ENCODE data around the gene PPP2R5A.
"Not testable (repeated sequence)": the region's sequence is repeated elsewhere in the genome, so short reads cannot be mapped to it uniquely, and the experiment has no call there.

PPP2R5A gene

GRCh38 chr1:212381397-212382035 is 96.3 kb downstream of the PPP2R5A start:
- H3K36me3 ChIP-seq: peaks cover 27% of the 10 kb centered on the region
- no peak for TF ChIP-seq CTCF (IDR thresholded peaks at IDR 0.05; ENCODE audit: low read depth, low read length)
- DNase-seq: no peak
- no peaks in the 10 kb centered on the region for H3K9me3 ChIP-seq (ENCODE audit: severe bottlenecking)
- no peak overlapping the region for H3K4me3 ChIP-seq (ENCODE audit: low read depth, low read length)
- H3K27ac ChIP-seq: no peak overlapping the region
- H3K27me3 ChIP-seq (ENCODE audit: insufficient read depth, low read depth, severe bottlenecking): no peaks in the 10 kb centered on the region

- peaks cover 30% of the 10 kb centered on the region for H3K36me3 ChIP-seq
- no peak for TF ChIP-seq CTCF (IDR thresholded peaks at IDR 0.05; ENCODE audit: low read depth, low read length)
Observed at GRCh38 chr1:212386029-212386428, 100.8 kb downstream of the PPP2R5A start.

DNA sequence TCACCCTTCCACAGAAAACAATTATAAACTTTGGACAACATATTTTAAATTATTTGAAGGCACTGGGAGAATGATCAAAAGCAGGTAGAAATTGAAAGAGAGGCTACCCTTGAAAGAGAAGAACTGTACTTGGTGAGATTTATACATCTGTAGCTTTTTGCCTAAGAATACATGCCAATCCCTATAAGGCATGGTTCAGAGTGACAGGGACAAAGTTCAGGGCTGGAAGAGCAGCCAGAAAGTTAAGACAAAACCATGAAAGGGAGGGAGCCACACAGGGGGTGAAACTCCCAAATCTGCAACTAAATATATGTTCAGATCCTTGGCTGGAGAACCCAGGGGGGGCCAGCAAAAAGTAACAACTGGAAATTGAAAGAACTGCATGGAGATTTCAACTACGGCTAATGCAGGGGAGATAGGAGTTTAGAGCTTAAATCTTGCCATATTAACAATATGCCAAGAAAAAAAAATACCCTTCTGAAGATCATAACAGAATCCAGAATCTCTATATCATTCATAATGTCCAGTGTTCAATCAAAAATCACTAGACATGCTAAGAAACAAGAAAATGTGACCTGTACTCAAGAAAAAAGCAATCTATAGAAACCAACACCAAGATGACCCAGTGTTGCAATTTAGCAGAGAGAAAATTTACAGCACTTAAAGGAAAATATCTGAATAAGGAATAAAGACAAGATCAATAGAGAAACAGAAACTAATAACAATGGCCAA is 103.9 kb downstream of the PPP2R5A start:
- Histone ChIP-seq H3K36me3 (peaks cover 21% of the 10 kb centered on the region), H3K9me3 (ENCODE audit: severe bottlenecking) (peaks cover 6% of the 10 kb centered on the region), H3K27me3 (ENCODE audit: insufficient read depth, low read depth, severe bottlenecking) (no peaks in the 10 kb centered on the region), H3K4me3 (ENCODE audit: low read depth, low read length) (no peak overlapping the region), H3K27ac (no peak overlapping the region)
- no peak for DNase-seq
- TF ChIP-seq CTCF (IDR thresholded peaks at IDR 0.05; ENCODE audit: low read depth, low read length): no peak

More at GRCh38 chr1:212386029-212386428, 100.8 kb downstream of the PPP2R5A start:
- DNase-seq: no peak
- no peak overlapping the region for H3K4me3 ChIP-seq (ENCODE audit: low read depth, low read length)
- peaks cover 6% of the 10 kb centered on the region for H3K9me3 ChIP-seq (ENCODE audit: severe bottlenecking)
- H3K27ac ChIP-seq: no peak overlapping the region
- no peaks in the 10 kb centered on the region for H3K27me3 ChIP-seq (ENCODE audit: insufficient read depth, low read depth, severe bottlenecking)

DNA sequence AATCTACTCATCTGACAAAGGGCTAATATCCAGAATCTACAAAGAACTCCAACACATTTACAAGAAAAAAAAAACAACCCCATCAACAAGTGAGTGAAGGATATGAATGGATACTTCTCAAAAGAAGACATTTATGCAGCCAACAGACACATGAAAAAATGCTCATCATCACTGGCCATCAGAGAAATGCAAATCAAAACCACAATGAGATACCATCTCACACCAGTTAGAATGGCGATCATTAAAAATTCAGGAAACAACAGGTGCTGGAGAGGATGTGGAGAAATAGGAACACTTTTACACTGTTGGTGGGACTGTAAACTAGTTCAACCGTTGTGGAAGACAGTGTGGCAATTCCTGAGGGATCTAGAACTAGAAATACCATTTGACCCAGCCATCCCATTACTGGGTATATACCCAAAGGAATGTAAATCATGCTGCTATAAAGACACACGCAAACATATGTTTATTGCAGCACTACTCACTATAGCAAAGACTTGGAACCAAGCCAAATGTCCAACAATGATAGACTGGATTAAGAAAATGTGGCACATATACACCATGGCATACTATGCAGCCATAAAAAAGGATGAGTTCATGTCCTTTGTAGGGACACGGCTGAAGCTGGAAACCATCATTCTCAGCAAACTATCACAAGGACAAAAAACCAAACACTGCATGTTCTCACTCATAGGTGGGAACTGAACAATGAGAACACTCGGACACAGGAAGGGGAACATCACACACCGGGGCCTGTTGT is 110.6 kb downstream of the PPP2R5A start:
- H3K9me3 ChIP-seq (ENCODE audit: severe bottlenecking); H3K27me3 ChIP-seq (ENCODE audit: insufficient read depth, low read depth, severe bottlenecking); DNase-seq; H3K36me3 ChIP-seq; H3K4me3 ChIP-seq (ENCODE audit: low read depth, low read length); H3K27ac ChIP-seq: not testable (repeated sequence)

GRCh38 chr1:212396638-212397037 is 111.4 kb downstream of the PPP2R5A start:
- Histone ChIP-seq H3K36me3 (no peaks in the 10 kb centered on the region; the same call in 1 of the 2 replicates), H3K27me3 (ENCODE audit: insufficient read depth, low read depth, severe bottlenecking) (no peaks in the 10 kb centered on the region), H3K9me3 (ENCODE audit: severe bottlenecking) (peaks cover 3% of the 10 kb centered on the region), H3K27ac (no peak overlapping the region), H3K4me3 (ENCODE audit: low read depth, low read length) (no peak overlapping the region)
- no peak for TF ChIP-seq CTCF (IDR thresholded peaks at IDR 0.05; ENCODE audit: low read depth, low read length)
- no peak for DNase-seq

GRCh38 chr1:212397171-212397570 is 112.0 kb downstream of the PPP2R5A start:
- no peak for DNase-seq
- Histone ChIP-seq H3K36me3 (no peaks in the 10 kb centered on the region; the same call in 1 of the 2 replicates), H3K27me3 (ENCODE audit: insufficient read depth, low read depth, severe bottlenecking) (no peaks in the 10 kb centered on the region), H3K4me3 (ENCODE audit: low read depth, low read length) (no peak overlapping the region), H3K9me3 (ENCODE audit: severe bottlenecking) (peaks cover 3% of the 10 kb centered on the region), H3K27ac (no peak overlapping the region)
- no peak for TF ChIP-seq CTCF (IDR thresholded peaks at IDR 0.05; ENCODE audit: low read depth, low read length)

All from WERI-Rb-1 (cell line).